ENCODE measurements around the gene SERAC1. TPM values are rescaled to one million over a fixed set of nuclear protein-coding genes. Genes with fewer than 3 reads are reported as not detected.

SERAC1 gene
- total and polyA plus RNA-seq, 2 donors (not counting 3 experiments of a cell fraction or from before 2014, with no cell fraction given): 4.9 to 5.7 TPM

GRCh38 chr6:158068156-158068892 is 99.7 kb downstream of the SERAC1 start:
- no peak overlapping the region for H3K4me3 ChIP-seq (replicated peaks in 1 of 3; ENCODE audit: insufficient read depth in 1 of 3, low read depth in 1 of 3, low read length in 3 of 3)
- no peaks in the 10 kb centered on the region for H3K27me3 ChIP-seq (ENCODE audit: control insufficient read depth in 2 of 2, insufficient read depth in 2 of 2, low read length in 2 of 2)
- H3K79me2 ChIP-seq (ENCODE audit: control insufficient read depth, insufficient read depth, low read length): peaks cover 6% of the 10 kb centered on the region
- H3K9me1 ChIP-seq (replicated peaks; ENCODE audit: control insufficient read depth, extremely low read depth, insufficient read depth, low read length): no peaks in the 10 kb centered on the region
- ChIA-PET POLR2A (no interaction called here), CTCF (interaction anchor here (0.9 to 8.4 kb wide), 6 partner anchors 10 to 753 kb away, joined by 3 to 83 read pairs (median 35); partner anchors contain the start of gene SYNJ2)
- dilution Hi-C loops (cut with MboI; ENCODE audit: extremely low pct_ligation_motif_present, low sequenced_read_pairs): no loop called here
- FAIRE-seq: no peak
- peak overlapping the region; percentile 99 for H3K27ac ChIP-seq (ENCODE audit: insufficient read depth, low read depth, low read length)
- no peaks in the 10 kb centered on the region for H4K20me1 ChIP-seq (replicated peaks; ENCODE audit: control insufficient read depth, extremely low read depth, insufficient read depth, low read length)
- no peak overlapping the region for H2AFZ ChIP-seq (ENCODE audit: low read depth, low read length)
- peaks cover 38% of the 10 kb centered on the region for H3K4me1 ChIP-seq (ENCODE audit: control insufficient read depth, extremely low read depth, insufficient read depth, low read length)
- no peak overlapping the region for H3K4me2 ChIP-seq (ENCODE audit: insufficient read depth, low read length)
- BruUV-seq (replicated peaks): no TSS peak
- TF ChIP-seq, protein P1, sequence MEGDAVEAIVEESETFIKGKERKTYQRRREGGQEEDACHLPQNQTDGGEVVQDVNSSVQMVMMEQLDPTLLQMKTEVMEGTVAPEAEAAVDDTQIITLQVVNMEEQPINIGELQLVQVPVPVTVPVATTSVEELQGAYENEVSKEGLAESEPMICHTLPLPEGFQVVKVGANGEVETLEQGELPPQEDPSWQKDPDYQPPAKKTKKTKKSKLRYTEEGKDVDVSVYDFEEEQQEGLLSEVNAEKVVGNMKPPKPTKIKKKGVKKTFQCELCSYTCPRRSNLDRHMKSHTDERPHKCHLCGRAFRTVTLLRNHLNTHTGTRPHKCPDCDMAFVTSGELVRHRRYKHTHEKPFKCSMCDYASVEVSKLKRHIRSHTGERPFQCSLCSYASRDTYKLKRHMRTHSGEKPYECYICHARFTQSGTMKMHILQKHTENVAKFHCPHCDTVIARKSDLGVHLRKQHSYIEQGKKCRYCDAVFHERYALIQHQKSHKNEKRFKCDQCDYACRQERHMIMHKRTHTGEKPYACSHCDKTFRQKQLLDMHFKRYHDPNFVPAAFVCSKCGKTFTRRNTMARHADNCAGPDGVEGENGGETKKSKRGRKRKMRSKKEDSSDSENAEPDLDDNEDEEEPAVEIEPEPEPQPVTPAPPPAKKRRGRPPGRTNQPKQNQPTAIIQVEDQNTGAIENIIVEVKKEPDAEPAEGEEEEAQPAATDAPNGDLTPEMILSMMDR (IDR thresholded peaks at IDR 0.05; ENCODE audit: extremely low read depth in 1 of 2, insufficient read depth in 1 of 2, low read depth in 1 of 2, low read length in 2 of 2): no peak
- no peak for TF ChIP-seq EZH2 (IDR thresholded peaks at IDR 0.05; ENCODE audit: borderline replicate concordance, low read depth, low read length, severe bottlenecking)
- TF ChIP-seq, protein P2, sequence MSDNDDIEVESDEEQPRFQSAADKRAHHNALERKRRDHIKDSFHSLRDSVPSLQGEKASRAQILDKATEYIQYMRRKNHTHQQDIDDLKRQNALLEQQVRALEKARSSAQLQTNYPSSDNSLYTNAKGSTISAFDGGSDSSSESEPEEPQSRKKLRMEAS (IDR thresholded peaks at IDR 0.05; ENCODE audit: insufficient read depth, insufficient read length): no peak
- no peak for TF ChIP-seq POLR2AphosphoS5 (IDR thresholded peaks at IDR 0.05; ENCODE audit: insufficient read depth, low read depth, low read length)
- TF ChIP-seq GATA2 (IDR thresholded peaks at IDR 0.05; ENCODE audit: insufficient read depth, insufficient read length, low read depth, low read length): no peak
- no peak for TF ChIP-seq JUN (IDR thresholded peaks at IDR 0.05; ENCODE audit: borderline replicate concordance, insufficient read depth, insufficient read length, low read depth)
- no peak for TF ChIP-seq POLR2A (IDR thresholded peaks at IDR 0.05; ENCODE audit: low read depth, low read length)
- no peak for TF ChIP-seq MYC (IDR thresholded peaks at IDR 0.05; ENCODE audit: low read depth, low read length)
- no peak for TF ChIP-seq FOS (IDR thresholded peaks at IDR 0.05; ENCODE audit: borderline replicate concordance, insufficient read depth, low read length)
- peaks cover 7 to 38% of the 10 kb centered on the region in 2 experiments for H3K36me3 ChIP-seq (ENCODE audit: control insufficient read depth in 2 of 2, extremely low read depth in 1 of 2, insufficient read depth in 2 of 2, low read length in 2 of 2)
- peak overlapping the region; percentile 85 for H3K9ac ChIP-seq (replicated peaks; ENCODE audit: extremely low read depth, insufficient read depth, low read length)
- H3K9me3 ChIP-seq (replicated peaks; ENCODE audit: control insufficient read depth, insufficient read depth, low read length): no peaks in the 10 kb centered on the region
- no peak for DNase-seq (ENCODE audit: low read depth, low spot score)
- intact Hi-C loops (cut with micrococcal nuclease): loop anchor here (5.0 to 10.0 kb wide), 2 partner anchors 246 to 754 kb away; partner anchors contain the start of gene SNX9

Data from endothelial cell of umbilical vein (primary cell).